GM20431 (cell line): ENCODE data around the gene EEF1B2.

Experiments used
- in situ Hi-C: fragments of 300-500 bp; cut with MseI, MboI; formaldehyde crosslinking; loops from one replicate; pipeline ENCODE4 v1.15.0; 2020; ENCODE audit warnings: low sequenced_read_pairs; ENCODE audit not compliant: unreplicated experiment

EEF1B2 gene

DNA sequence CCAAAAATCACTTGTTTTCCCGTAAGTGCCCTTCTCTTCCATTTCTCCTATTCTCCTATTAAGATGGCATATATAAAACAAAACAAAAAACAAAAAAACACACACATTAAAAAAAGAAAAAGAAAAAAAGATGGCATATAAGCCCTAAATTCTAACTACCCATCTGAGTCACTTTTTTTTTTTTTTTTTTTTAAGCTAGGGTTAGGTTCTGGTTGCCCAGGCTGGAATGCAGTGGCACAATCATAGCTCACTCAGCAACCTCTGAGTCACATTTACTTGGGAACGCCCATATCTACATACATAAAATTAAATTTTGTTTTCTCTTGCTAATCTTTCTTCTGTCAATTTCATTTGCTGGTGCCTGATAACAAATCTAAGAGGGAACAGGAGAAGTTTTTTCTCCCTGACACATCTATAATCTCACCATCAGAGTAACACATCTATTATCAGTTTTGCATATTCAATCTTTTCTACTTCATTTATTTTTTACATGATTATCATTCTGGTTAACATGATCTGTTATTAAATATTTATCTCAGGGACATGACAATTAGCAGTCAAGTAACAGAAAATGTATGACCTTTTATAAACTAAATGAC, 52.1 kb downstream of the EEF1B2 start:
- in situ Hi-C loops, result no loop called here
